Stimulated activated CD8-positive, alpha-beta memory T cell treated with anti-CD3 and anti-CD28 coated beads, Interleukin-7, amount 100 ng/mL, for 4 hours (primary cell): ENCODE results near the gene SDR42E2.
A peak's percentile ranks its signal among the peaks of the same experiment; 100 is the strongest.
"Not testable (repeated sequence)": the region's sequence is repeated elsewhere in the genome, so short reads cannot be mapped to it uniquely, and the experiment has no call there.

Experiments used
- DNase-seq, 2 donors: peaks; one replicate each; pipeline ENCODE4 v3.0.0-alpha.2; 2020; ENCODE audit warnings: low read depth in 2 of 2

Gene SDR42E2

DNA sequence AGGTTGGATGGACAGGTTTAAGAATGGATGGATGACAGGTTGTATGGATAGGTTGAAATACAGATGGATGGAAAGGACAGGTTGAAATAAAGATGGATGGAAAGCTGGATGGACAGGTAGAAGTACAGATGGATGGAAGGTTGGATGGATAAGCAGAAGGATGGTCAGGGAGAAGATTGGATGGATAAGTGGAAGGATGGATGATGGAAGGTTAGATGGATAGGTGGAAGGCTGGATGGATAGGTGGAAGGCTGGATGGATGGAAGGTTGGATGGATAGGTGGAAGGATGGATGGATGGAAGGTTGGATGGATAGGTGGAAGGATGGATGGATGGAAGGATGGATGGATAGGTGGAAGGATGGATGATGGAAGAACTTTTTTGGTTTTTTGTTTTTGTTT lies 905 bp upstream of the SDR42E2 start:
- no peak for DNase-seq

DNA sequence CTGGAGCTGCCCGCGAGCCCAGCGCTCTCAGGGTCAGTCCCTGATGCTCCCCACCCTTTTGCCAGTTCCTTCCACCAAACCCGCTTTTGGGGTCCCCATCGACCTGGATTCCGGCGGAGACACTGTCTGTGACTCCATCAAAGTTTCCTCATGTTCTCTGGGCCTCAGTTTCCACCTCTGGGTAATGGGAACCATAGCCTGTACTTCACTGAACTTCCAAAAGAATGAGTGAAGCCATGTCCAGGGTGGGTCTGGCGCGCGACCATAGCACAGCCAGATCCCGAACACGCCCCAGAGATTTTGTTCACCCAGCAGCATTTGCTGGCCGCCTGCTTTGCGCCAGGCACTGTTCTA lies 327 bp downstream of the SDR42E2 start:
- no peak for DNase-seq

DNA sequence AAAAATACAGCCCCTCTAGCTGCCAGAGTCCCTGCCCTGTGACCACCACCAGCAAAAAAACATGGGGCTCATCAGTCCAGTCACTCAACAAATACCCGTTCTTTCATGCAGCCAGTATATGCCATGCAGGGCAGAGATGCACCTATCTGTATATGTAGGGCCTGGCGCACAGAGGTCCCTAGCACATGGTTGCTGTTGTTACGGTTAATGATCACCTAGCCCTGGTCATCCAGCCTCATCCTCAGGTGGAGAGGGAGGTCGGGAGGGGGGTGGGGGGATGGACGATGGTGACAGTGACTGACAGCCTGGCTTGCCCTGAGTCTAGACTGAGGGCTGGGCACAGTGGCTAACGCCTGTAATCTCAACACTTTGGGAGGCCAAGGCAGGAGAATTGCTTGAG lies 1.5 kb downstream of the SDR42E2 start:
- no peak for DNase-seq

DNA sequence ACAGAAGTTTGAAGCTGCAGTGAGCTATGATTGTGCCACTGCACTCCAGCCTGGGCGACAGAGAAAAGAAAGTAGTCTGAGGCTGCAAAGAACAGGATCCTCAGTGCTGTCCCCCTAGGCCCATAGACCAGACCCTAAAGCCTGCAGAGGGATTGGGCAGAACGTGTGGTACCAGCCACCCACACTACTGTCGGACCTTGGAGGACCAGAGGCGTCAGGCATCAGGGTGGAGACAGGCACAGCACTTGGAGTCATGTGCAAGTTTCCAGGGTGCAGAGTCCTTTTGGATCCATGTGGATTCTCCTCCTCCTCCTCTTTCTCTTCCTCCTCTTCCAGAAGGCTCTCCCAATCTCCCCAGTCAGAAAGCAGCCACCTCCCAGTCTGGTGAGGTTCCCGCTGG lies 2.2 kb downstream of the SDR42E2 start:
- no peak for DNase-seq

DNA sequence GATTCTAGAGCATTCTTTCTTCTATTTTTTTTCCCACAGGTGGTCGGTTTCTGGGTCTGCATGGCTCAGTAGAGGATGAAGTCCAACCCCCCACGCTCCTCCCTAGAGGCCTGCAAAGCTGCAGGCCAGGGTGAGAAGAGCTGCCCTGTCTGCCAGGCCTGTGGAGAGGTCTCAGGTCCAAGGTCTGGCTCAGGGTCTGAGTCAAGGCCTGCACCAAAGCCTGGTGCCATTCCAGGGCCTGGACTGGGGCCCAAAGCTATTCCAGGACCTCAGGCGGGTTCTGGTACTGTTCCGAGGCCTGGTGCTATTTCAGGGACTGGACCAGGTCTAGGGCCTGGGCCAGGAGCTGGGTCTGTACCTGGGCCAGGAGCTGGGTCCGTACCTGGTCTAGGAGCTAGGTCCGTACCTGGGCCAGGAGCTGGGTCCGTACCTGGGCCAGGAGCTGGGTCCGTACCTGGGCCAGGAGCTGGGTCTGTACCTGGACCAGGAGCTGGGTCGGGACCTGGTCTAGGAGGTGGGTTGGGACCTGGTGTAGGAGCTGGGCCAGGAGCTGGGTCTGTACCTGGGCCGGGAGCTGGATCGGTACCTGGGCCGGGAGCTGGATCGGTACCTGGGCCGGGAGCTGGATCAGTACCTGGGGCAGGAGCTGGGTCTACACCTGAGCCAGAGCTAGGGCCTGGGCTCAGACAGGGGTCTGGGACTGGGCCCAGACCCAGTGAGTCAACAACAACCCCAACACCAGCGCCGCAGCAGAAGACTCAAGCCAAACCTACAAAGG lies 3.4 kb downstream of the SDR42E2 start:
- DNase-seq = no peak

DNA sequence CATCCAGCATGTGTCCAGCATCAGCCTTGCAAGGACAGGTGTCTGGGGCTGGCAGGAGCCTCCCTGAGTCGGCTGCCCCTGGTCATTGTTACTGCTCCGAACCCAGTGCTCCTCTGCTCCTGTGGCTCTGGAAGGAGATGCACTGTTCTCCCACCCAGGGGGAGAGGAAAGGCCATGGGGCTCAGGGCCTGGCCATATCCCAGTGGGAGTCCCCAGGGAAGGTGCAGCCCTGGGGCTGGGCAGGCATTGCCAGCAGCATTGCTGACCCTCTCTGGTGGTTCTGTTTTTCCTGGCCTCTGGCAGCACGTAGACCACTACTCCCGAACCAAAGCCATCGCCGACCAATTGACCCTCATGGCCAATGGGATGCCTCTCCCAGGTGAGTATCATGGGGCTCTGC lies 9.6 kb downstream of the SDR42E2 start:
- DNase-seq = no peak

DNA sequence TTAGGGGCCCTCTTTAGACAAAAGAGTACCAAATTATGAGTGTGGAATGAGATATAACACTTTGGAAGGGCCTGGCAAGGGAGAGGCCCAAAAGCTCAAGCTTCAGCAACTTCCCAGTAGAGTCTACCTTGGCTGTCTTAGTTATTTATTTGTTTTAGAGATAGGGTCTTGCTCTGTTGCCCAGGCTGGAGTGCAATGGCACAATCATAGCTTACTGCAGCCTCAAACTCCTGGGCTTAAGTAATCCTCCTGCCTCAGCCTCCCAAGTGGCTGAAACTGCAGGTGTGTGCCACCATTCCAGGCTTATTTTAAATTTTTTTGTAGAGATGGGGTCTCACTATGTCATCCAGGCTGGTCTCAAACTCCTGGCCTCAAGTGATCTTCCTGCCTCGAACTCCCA lies 10.3 kb downstream of the SDR42E2 start:
- DNase-seq = not testable (repeated sequence)

DNA sequence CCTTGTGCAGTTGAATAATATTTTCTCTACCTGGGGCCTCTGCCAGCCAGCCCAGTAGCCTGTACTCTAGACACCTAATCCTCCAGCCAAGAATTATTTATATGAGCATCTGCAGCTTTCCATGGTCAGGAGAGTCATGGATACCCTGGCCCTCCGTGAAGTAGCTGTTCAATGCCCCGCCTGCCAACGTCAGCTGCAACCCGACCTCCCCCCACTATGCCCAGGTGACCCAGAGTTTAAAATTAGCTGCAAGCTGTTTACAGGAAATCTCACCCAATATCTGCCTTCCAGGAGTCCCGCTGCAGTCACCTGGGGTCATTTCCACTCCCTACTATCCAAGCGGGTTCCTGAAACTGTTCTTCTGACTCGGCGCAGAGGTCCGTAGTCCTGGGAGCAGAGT lies 12.3 kb downstream of the SDR42E2 start:
- DNase-seq = no peak

DNA sequence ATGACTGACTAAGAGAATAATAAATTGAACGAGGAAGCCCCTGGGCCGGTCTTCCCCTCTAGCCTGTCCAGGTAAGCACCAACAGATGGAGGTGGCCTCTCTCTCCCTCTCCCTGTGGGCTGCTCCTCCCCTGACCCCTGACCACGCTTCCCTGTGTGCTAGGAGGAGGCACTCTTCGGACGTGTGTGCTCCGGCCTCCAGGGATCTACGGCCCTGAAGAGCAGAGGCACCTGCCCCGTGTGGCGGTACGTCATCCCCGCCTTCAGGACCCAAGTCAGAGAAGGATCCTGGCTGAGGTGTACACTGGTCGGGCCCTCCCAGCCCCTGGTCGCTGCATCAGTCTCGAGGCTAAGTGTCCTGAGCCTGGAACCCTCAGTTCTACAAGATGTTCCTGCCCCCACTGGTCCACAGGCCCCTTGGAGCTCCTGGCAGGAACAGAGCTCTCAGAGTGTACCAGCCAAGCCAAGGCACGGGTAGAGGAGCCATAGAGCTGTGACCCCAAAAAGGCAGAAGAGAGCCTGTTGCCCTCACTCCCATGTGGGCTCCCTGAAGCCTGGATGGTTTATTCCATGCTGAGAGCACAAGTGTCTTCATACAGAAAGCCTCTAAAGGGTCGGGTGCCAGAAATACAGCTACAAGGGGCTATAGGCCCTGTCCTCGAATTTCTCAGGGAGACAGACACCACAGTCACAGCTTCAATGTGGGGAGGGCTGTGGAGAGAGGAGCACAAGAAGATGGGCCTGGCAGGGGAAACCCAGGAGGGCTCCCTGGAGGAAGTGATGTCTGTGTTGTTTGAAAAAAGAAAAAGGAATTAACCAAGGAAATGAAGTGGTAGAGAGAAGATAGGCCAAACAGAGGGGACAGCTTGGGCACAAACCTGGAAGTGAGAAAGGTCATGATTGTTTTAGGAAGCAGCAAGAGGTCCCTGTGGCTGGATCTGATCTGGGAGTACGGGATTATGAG lies 15.9 kb downstream of the SDR42E2 start:
- DNase-seq = no peak

DNA sequence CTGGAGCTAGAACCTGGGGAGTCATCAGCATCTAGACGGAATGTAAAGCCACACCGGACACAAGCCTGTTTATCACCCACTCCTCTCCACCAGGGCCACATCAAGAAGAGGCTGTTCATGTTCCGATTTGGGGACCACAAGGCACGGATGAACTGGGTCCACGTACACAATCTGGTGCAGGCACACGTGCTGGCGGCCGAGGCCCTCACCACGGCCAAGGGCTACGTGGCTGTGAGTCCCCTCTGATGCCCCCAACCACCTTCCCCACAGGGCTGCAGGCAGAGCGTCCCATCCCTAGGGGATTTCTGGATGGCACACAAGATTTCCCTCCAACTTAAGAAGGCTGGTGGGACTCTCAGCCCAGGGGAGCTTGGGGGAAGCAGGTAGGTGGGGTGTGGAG lies 19.1 kb downstream of the SDR42E2 start:
- no peak for DNase-seq

DNA sequence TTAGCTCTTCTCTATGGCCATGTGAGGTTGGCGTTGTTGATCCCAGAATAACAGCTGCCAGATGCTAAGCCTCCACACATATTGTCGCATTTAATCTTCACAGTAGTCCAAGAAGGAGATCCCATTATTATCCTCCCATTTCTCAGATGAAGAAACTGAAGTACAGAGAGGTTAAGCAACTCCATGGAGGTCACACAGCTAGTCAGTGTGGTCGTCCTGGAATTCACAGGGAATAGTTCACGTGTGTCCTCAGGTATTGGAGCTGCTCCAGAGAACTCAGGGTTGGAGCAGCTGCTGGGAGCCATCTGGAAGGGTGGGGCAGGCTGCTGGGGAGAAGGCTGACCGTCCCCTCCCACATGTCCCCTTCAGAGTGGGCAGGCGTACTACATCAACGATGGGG lies 19.5 kb downstream of the SDR42E2 start:
- no peak for DNase-seq

DNA sequence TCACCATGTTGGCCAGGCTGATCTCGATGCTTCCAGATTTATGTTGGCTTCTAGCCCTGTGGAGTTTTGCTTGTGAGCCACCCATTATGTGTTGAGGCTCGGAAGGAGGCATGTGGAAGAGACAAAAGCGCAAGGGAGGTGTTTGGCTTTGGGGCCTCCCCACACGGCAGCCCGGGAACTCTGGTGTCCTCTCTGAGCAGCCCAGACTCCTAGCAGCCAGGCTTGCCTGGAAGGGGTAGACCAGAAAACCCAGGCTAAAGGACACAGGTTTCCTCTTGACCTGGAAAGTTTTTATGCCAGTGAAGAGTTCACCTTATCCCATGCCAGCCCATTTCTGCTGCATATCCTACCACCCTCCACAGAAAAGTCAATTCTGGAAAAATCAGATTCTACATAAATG lies 21.0 kb downstream of the SDR42E2 start:
- no peak for DNase-seq

DNA sequence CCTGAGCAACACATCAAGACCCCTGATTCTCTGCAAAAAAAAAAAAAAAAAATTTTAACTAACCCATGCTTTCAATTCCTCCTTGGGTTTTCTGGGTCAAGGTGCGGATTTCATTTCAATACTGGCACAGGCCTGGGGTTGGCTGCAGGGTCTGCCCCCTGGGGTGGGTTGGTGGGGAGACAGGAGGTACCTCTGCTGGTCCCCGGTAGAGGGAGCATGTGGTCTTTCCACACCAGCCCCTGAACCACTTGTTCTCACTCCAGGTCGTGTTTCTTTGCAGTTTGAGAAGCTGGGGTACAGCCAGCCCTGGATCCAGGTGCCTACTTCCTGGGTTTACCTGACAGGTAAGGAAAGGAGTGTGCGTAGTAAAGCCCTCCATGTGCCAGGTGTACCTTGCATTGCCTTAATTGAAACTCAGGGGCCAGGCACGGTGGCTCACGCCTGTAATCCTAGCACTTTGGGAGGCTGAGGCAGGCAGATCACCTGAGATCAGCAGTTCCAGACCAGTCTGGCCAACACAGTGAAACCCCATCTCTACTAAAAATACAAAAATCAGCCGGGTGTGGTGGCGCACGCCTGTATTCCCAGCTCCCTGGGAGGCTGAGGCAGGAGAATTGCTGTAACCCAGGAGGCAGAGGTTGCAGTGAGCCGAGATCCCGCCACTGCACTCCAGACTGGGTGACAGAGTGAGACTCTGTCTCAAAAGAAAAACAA lies 21.8 kb downstream of the SDR42E2 start:
- DNase-seq = no peak

DNA sequence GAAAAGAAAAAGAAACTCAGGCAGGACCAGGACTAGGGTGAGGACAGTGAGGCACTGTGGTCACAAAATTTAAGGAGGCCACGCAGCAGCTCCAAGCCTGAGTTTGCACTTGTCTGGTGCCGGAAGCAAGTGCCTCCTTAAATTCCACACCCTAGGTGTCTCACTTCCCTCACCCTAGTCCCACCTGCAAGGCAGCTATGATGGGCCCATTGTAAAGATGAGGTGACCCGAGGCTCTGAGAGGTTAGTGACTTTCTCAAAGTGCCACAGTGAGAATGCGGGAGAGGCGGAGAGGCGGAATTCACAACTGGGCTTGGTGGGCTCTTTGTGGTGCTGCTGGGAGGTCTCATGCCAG lies 22.3 kb downstream of the SDR42E2 start:
- DNase-seq = no peak

DNA sequence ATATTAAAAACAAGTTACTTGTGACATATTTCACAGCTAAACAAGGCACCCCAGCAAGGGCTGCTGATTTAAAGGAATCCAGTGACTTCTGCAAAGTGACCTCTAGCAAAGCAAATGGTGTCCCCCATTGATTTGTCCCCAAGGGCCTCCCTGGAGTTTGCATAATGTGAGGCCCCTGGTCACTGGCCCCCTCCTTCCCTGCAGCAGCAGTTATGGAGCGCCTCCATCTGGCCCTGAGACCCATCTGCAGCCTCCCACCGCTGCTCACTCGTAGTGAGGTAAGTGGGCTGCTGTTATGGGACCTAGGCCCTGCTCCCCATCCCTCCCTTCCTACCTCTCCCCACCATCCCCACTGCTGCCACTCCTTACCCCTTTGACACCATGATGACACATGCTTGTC lies 24.2 kb downstream of the SDR42E2 start:
- DNase-seq = no peak

DNA sequence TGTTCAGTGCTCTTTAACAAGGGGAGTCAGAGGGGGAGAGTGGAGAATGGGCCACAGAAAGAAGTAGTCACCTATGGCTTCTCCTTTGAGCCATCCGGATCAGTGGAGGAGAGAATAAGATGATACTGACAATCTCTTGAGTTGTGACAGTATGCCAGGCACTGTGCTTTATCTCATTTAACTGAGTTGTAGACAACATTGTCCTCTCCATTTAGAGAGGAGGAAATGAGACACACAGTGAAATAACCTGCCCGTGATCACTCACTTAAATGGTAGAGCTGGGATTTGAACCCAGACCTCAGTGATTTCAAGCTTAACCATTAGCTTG lies 25.9 kb downstream of the SDR42E2 start:
- DNase-seq = no peak

DNA sequence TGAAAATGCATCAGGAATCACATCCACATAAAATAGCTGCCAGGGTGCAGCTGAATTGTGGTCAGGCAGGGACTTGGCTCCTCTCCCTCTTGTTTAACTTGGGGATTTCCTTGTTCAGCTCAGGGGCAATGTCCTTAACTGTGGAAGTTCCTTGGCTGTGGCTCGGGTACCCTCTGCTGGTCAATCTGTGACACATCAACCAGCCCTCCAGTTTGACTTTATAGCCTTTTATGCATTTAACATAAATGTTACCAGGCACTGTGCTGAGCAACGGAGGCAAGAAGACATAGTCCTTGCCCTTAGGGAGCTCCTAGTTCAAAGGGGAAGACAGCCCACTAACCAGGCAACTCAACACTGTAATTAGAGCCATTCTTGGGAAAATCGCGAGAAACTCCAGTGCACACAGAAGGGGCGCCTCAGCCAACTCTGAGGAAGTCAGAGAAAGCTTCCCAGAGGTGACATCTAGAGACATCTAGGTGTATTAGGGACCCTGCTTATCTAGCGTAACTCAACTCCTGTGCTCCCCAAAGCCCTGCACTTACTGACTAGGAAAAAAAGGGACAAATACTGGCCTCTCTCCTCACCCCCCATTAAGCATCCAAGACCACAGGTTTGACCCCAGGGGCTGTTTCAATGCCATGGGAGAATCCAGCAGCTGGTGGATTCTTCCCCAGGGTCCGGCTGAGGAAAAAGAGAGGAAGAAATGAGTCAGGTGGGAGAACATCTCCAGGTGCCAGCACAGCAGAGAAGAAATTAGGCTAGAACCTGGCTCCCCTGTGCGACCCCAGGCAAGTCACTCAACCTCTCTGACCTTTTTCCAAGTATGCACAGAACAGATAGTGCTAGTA lies 26.5 kb downstream of the SDR42E2 start:
- peak; percentile 51 to 55 for DNase-seq

DNA sequence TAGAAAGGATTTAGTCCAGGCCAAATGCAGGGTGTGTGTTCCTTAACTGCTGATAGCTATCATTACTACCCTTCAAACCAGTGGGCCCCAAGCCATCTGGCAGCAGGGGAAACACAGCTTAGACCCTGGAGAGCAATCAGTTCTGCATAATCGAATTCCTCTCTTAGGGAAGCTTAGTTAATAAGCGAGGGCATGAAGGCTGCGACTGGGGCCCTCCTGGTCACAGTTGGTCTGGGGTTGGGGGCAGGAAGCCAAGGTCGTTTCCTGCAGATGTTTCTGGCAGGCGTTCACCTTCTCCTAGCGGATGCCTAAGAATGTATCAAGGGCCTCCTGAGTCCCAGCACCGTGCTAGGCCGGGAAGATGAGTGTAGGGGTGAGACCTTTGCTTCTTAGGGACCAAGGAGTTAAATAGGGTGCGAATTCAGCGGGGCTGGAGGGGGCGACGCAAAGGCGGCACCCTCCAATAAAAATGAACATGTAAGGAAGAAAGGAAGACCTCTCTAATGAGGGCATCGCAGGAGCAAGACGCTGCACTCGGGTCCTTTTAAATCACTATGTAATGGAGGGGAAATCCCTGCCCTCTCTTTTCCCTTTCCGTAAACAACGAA lies 27.3 kb downstream of the SDR42E2 start:
- no peak for DNase-seq

DNA sequence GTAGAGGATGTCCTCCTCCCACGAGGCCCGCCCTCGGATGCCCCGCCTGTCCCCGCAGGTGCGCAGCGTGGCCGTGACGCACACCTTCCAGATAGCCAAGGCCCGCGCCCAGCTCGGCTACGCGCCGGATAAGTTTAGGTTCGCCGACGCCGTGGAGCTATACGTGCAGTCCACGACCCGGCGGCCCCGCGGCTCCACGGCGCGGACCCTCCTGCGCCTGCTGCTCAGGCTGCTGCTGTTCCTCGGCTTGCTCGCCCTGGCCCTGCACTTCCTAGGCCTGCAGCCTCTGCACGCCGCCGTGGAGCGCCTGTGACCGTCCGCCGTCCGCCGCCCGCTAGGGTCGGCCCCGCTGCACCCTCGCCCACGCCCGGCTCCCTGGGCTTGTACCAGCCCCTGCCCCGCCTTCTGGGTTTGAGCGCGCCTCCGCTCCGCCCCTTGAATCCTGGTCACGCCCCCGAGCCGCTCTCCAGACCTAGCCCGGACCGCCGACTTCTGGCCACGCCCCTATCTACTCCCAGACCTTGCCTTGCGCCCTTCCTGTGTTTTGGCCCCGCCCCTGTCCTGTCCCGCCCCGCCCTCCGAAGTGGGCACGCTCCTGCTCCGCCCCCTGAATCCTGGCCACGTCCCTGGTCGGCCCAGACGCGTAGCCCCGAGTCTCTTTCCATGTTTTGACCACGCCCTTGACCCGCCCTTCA lies 27.9 kb downstream of the SDR42E2 start:
- peak; percentile 89 to 96 for DNase-seq

DNA sequence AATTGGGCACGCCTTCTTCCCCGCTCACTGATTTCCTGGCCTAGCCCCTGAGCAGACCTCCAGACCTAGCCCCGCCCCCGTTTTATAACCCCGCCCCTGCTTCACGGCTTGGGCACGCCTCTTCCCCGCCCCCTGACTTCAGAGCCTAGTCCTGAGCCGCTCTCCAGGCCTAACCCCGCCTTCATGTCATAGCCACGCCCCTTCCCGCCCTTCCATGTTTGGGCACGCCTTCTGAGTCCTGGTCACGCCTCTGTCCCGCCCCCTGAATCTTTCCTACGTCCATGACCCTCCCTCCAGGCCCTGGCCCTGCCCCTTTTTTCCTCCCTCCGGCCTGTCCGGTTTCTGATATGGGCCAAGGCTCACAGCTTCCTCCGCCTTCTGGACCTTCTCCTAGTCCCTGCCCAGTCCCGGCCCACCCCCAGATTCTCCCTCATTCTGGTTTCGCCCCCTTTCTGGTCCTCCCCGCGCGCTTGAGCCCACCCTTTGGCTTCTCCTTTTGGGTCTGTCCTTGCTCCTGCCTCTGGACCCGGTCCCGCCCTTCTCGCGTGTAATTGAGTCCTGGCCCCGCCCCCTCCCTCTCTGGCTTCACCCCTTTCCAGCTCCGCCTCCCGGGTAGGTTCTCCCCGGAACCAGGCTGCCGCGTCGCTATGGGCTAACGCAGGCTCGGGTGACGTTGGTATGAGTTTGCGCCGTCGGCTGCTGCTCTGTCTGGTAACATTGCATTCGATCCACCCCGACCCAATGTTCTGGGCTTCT lies 28.6 kb downstream of the SDR42E2 start:
- DNase-seq = peak; percentile 97 to 99
